SK-N-SH (cell line): Measurements from ENCODE around the gene SLBP.

Source experiments
- CTCF ChIP-seq: fragments of 200-600 bp; sonication (generic); IDR thresholded peaks from 2 replicates; pipeline ENCODE4 v1.6.1; 2017; ENCODE audit warnings: antibody characterized with exemption, mild to moderate bottlenecking, moderate library complexity
- NRF1 ChIP-seq: IDR thresholded peaks from 2 replicates; pipeline ENCODE4 v1.6.1; 2012; ENCODE audit warnings: low read depth, mild to moderate bottlenecking, low read length
- POLR2AphosphoS5 ChIP-seq: IDR thresholded peaks from 2 replicates; pipeline ENCODE4 v1.6.1; 2012; ENCODE audit warnings: low read depth, low read length
- RAD21 ChIP-seq: IDR thresholded peaks from 2 replicates; pipeline ENCODE4 v1.6.1; 2012; ENCODE audit warnings: mild to moderate bottlenecking, low read length
- SIN3A ChIP-seq: IDR thresholded peaks from 2 replicates; pipeline ENCODE4 v1.6.1; 2012; ENCODE audit warnings: low read depth, mild to moderate bottlenecking, low read length, moderate library complexity, borderline replicate concordance
- USF2 ChIP-seq: fragments of 150-350 bp; IDR thresholded peaks from 2 replicates; pipeline ENCODE4 v1.6.1; 2017; ENCODE audit warnings: antibody characterized with exemption, low read length, low read depth, borderline replicate concordance
- YY1 ChIP-seq: IDR thresholded peaks from 2 replicates; pipeline ENCODE4 v1.4.0; 2012; ENCODE audit warnings: low read depth, mild to moderate bottlenecking

GRCh38 chr4:1669270-1669669, 42.8 kb downstream of the SLBP start:
- TF ChIP-seq CTCF (no peak), POLR2AphosphoS5 (no peak), SIN3A (no peak), RAD21 (no peak), USF2 (no peak), NRF1 (no peak), YY1 (no peak)
